ENCODE measurements around the gene EBPL. TPM values are rescaled to one million over a fixed set of nuclear protein-coding genes. Genes with fewer than 3 reads are reported as not detected.
A peak's percentile ranks its signal among the peaks of the same experiment; 100 is the strongest.

EBPL gene
- total RNA-seq, 1 experiment from 2014 or later: 60.9 TPM

- no peak for ATAC-seq
- no TSS peak for BruUV-seq (replicated peaks)
- intact Hi-C loops (cut with micrococcal nuclease; ENCODE audit: unreplicated experiment) (no loop called here), in situ Hi-C loops (cut with HindIII; ENCODE audit: low pct_unique_long_range_greater_than_20kb, low sequenced_read_pairs) (no loop called here)
- Histone ChIP-seq H3K36me3 (ENCODE audit: control insufficient read depth, insufficient read depth, low read length) (peaks cover 2% of the 10 kb centered on the region; the same call in 1 of the 2 replicates), H3K4me1 (ENCODE audit: control insufficient read depth, insufficient read depth, low read length) (no peaks in the 10 kb centered on the region), H3K27ac (ENCODE audit: low read length) (no peak overlapping the region), H3K4me3 (ENCODE audit: low read depth in 2 of 2, low read length in 2 of 2) (no peak overlapping the region), H3K27me3 (ENCODE audit: control insufficient read depth, insufficient read depth, low read length) (no peaks in the 10 kb centered on the region), H3K9me3 (ENCODE audit: control insufficient read depth, insufficient read depth, low read depth, low read length) (no peaks in the 10 kb centered on the region)
- TF ChIP-seq TCF7L2 (IDR thresholded peaks at IDR 0.05; ENCODE audit: low read depth, low read length) (no peak), SIN3A (IDR thresholded peaks at IDR 0.05; ENCODE audit: borderline replicate concordance, insufficient read depth, low read depth, low read length) (no peak), REST (IDR thresholded peaks at IDR 0.05; ENCODE audit: insufficient read depth in 1 of 2, low read depth in 2 of 2, low read length in 1 of 2) (no peak), POLR2AphosphoS5 (IDR thresholded peaks at IDR 0.05; ENCODE audit: low read depth, low read length) (no peak)
- TF ChIP-seq, protein P1, sequence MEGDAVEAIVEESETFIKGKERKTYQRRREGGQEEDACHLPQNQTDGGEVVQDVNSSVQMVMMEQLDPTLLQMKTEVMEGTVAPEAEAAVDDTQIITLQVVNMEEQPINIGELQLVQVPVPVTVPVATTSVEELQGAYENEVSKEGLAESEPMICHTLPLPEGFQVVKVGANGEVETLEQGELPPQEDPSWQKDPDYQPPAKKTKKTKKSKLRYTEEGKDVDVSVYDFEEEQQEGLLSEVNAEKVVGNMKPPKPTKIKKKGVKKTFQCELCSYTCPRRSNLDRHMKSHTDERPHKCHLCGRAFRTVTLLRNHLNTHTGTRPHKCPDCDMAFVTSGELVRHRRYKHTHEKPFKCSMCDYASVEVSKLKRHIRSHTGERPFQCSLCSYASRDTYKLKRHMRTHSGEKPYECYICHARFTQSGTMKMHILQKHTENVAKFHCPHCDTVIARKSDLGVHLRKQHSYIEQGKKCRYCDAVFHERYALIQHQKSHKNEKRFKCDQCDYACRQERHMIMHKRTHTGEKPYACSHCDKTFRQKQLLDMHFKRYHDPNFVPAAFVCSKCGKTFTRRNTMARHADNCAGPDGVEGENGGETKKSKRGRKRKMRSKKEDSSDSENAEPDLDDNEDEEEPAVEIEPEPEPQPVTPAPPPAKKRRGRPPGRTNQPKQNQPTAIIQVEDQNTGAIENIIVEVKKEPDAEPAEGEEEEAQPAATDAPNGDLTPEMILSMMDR (IDR thresholded peaks at IDR 0.05): no peak
- no peak for DNase-seq (ENCODE audit: low read depth, low spot score)
- ChIA-PET CTCF (no interaction called here), POLR2A (interaction anchor here (0.6 kb wide), 1 partner anchor 9 kb away, joined by 3 read pairs; no protein-coding TSS in a partner anchor)
Measured at GRCh38 chr13:49649963-49650312, 41.3 kb downstream of the EBPL start.

- DNase-seq (ENCODE audit: low read depth, low spot score): no peak
- Histone ChIP-seq H3K4me3 (ENCODE audit: low read depth in 2 of 2, low read length in 2 of 2) (no peak overlapping the region), H3K27me3 (ENCODE audit: control insufficient read depth, insufficient read depth, low read length) (no peaks in the 10 kb centered on the region), H3K9me3 (ENCODE audit: control insufficient read depth, insufficient read depth, low read depth, low read length) (no peaks in the 10 kb centered on the region), H3K36me3 (ENCODE audit: control insufficient read depth, insufficient read depth, low read length) (no peaks in the 10 kb centered on the region), H3K4me1 (ENCODE audit: control insufficient read depth, insufficient read depth, low read length) (no peaks in the 10 kb centered on the region), H3K27ac (ENCODE audit: low read length) (no peak overlapping the region)
- peak; percentile 80 for ATAC-seq
- ChIA-PET CTCF (no interaction called here), POLR2A (interaction anchor here (0.6 kb wide), 1 partner anchor 9 kb away, joined by 3 read pairs; no protein-coding TSS in a partner anchor)
- TF ChIP-seq, protein P1 (IDR thresholded peaks at IDR 0.05): peak; percentile 63
- no peak for TF ChIP-seq TCF7L2 (IDR thresholded peaks at IDR 0.05; ENCODE audit: low read depth, low read length)
- in situ Hi-C loops (cut with HindIII; ENCODE audit: low pct_unique_long_range_greater_than_20kb, low sequenced_read_pairs) (no loop called here), intact Hi-C loops (cut with micrococcal nuclease; ENCODE audit: unreplicated experiment) (no loop called here)
- no TSS peak for BruUV-seq (replicated peaks)
Measured at GRCh38 chr13:49649244-49649962, 41.9 kb downstream of the EBPL start.
